Uterus (tissue), 2 donors: ENCODE results near the gene ELK3.

Source experiments
- CTCF ChIP-seq, 4 experiments: fragments of 200-600 bp in 2 of 4; fragments of 450-650 bp in 2 of 4; sonication (generic) in 2 of 4; IDR thresholded peaks; one replicate each; pipeline ENCODE4 v1.5.1; 2016 to 2019; ENCODE audit warnings: antibody characterized with exemption in 4 of 4, mild to moderate bottlenecking in 2 of 4, moderate library complexity in 1 of 4
- POLR2A ChIP-seq, 2 donors: fragments of 450-650 bp; IDR thresholded peaks; one replicate each; pipeline ENCODE4 v1.6.1; 2016; ENCODE audit warnings: antibody characterized with exemption in 2 of 2, mild to moderate bottlenecking in 1 of 2, moderate library complexity in 1 of 2

- TF ChIP-seq CTCF (IDR thresholded peaks at IDR 0.05), result no peak
- no peak for TF ChIP-seq POLR2A (IDR thresholded peaks at IDR 0.05)
Observed at GRCh38 chr12:96150442-96150841, 43.7 kb upstream of the ELK3 start.
